Hematopoietic multipotent progenitor cell treated with erythropoietin and hydrocortisone succinate and interleukin-3 and kit ligand, for 8 days (in vitro differentiated cells): Measurements from ENCODE around the gene SUSD4.

Experiments used
- DNase-seq: peaks from one replicate; pipeline ENCODE4 v3.0.0-alpha.2; 2015

The SUSD4 gene

DNA sequence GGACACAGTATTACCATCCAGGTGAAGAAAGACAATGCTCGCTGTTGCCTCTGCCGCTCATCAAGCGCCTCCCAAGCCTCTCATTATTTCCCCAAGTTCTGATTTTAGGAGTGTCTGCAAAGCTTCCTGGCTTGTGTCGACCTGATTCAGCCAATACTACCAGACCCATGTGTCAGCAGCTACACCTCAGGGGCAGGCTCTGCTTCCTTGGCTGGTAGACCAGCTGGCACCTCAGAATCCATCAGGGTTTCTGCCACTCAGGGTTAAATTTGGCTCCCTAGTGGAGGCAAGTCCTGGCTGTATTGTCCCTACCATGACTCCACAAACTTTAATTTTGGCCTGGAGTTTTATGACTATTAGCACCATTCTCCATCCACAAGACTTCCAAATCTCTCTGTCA is 35.4 kb downstream of the SUSD4 start:
- no peak for DNase-seq

DNA sequence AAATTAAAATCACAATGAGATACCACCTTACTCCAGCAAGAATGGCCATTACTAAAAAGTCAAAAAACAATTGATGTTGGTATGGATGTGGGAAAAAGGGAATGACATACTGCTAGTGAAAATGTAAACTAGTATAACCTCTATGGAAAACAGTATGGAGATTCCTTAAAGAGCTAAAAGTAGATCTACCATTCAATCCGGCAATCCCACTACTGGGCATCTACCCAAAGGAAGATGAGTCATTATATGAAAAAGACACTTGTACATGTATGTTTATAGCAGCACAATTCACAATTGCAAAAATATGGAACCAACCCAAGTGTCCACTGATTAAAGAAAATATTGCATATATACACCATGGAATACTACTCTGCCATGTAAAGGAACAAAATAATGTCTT is 37.2 kb downstream of the SUSD4 start:
- no peak for DNase-seq

DNA sequence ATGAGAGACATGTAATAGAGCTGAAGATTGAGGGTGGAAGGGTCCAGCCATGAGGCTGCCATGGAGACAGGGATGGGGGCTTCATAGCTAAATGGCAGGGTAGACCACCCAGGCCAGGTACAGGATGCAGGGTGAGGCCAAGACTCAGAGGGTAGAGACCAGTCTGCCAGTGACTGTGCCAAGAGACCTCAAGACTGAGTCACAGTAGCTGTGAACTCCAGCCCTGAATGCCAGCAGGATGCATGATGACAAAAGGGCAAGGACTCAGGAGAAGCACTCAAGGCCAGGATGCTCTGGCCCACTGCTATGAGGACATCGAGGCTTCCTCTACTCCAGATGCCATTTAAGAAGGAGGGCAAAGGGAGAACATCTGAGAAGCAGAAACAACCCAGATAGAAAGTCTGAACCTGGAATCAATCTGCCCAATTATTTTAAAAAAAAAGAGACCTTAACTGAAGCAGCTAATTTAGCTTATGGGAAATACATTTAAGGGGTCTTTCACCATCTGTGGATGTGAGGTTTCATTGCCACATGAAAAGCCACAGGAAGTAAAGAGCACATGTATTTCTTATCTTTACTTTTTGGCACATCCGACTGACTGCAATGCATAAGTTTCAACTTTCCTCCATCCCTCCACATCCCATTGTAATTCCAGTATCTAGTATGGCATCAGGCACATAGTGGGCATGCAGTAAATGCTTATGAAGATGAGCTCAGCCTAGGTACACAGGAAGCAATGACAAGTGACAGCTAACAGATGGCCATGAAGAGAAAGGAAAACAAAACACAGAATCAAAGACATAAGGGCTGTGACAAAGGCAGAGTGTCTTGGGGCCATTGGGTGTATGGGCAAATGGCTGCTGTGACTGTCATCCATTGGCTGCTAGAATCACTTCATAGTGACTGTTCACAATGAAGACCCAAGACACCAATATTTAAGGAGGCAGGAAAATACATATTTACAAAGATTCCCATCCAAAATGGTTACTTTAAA is 40.2 kb downstream of the SUSD4 start:
- DNase-seq: no peak

DNA sequence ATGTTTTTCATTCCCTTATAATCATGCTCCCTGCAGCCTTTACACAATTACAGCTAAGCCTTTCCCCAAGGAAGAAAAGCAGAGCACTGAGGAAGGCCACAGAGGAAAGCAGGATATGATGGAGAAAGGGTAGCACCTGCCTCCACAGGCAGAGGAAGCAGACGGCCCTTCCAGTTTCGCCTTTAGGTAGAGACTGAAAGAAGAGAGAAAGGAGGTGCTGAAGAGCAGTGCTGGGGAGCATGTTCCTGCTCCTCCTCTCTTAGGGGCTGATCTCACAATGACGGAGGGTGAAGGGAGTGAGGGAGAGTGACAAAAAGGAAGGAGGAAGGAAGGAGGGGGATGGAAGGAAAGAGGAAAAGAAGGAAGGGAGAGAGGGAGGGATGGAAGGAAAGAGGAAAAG is 41.1 kb downstream of the SUSD4 start:
- no peak for DNase-seq

DNA sequence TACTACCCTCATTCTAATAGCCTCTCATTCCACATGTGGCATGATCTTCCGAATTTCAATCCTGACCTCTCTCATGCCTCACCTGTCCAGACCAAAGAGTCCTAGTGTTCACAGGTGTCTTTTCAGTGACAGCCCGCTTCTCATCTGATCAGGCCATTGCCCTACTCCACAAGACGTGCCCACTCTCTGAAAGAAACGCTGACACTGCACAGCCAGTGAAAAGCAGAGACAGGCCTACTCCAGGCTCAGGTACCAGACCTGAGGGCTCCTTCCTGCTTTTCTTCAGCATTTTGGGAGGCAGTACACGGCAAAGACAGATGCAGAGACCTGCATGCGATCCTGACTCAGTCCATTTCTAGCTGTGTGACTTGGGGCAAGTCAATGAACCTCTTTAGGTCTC is 43.0 kb downstream of the SUSD4 start:
- no peak for DNase-seq

DNA sequence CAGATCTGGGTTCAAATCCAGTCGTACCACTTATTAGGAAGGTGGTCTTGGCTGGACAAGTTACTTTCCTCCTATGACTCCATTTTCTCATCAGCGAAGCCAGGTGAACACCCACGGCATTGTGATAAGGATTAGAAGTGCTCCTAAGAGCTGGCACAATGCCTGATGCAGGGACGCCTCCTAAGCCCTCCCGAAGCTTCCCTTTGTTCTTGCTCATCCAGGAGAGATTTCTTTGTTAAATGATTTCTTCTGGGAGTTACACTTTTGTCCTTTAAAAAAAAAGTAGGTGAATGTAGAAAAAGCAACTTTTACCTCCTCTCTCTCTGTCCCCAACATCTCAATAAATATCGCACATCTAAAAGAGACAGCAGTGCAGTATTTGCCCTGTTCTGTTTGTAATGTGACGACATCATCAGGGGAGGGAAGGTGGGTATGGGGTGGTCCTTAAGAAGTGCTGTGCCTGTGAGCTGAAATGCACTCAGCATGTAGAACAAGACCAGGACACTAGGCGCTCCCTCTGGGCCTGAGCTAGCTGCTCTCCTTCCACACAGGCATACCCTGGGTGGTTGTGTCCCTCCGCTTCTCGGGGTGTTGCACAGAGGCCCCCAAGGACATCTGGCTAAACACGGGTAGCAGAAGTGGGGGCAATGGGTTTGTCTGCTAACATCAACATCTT is 43.9 kb downstream of the SUSD4 start:
- DNase-seq: no peak

DNA sequence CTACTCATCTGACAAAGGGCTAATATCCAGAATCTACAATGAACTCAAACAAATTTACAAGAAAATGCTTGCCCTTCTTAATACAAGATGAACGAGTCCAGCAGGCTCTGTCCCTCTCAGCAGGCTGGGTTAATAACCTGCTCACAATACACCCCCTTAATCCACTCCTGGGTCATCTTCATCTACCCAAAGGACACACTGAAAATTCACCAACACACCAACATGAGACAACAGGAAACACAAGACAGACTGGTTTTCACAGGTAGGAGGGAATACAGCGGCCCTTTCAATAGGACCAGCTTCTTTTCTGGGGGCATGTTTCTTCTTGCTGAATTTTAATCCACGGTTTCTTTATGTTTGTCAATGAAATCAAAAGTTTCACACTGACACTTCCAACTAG is 44.6 kb downstream of the SUSD4 start:
- no peak for DNase-seq

DNA sequence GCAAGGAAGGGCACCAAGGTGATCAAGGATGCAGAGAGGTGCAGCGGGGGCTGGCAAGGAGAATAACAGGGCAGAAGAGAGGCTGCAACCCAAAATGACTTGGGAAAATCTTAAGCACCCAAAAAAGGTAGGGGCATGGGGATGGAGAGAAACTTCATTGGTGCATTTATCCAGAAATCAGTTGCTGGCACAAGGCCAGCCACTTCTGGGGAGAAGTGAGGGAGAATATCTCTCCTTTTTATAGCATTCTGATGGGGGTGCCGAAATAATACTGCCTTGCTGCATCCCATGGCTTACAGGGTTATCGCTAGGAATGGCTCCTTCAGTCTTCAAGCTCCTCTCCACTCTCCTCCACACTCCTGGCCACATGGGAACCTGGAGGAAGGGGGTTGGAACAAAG is 47.9 kb downstream of the SUSD4 start:
- no peak for DNase-seq

DNA sequence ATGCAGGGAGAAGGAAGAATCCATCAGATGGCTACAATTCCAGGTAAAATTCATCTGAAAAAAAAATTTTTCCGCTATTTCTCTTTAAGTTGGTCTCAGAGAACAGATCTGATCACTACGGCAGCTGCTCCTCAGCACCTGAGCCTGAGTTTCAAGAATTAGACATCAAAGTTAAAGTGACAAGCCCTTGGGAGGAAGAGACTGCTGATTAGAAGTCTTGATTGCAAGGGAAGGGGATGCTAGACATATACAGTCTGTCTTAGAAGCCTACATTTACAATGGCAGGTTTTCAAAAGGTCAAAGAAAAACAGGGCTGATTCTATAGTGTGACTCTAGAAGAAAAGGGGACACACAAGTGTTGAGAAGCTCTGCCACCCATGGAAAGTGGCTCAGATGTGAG is 48.3 kb downstream of the SUSD4 start:
- no peak for DNase-seq

DNA sequence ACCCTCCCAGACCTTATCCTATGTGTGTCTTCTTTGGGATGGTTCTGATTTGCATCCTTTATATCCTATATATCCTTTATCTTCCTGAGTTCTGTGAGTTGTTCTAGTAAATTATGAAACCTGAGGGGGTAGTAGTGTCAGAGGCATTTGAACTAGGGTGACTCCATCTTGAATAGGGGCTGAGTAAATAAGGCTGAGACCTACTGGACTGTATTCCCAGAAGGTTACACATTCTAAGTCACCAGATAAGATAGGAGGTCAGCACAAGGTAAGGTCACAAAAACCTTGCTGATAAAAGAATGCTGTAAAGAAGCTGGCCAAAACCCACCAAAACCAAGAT is 50.6 kb downstream of the SUSD4 start:
- no peak for DNase-seq

DNA sequence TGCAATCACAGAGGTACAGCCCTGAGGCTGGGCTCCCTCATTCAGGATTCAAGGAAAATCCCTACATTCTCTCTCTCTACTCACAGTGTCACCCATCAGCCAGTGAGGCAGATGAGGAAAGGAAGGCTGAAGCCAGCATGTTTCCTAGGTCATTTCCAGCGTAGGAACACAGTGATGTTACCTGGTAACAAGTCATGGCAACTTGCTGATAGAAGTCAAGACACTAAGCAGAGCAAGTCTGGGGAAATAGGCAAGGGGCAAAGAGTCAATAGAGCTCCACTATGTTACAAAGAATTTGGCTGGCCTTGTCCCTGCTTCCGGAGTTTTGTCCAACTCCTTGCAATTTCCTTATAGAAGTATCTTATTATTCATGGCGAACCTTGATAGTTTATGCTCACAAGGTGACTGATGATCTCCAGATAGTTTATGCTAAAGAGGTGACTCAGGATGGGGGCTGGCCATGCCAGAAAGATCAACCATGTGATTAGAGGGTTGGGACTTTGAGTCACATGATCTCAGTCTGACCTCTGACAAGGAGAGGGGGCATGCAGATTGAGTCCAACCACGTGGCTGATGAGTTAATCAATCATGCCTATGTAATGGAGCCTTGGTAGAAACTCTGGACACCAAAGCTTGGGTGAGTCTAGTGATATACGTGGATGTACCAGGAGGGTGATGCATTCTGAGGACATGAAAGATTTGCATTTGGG is 51.1 kb downstream of the SUSD4 start:
- no peak for DNase-seq

DNA sequence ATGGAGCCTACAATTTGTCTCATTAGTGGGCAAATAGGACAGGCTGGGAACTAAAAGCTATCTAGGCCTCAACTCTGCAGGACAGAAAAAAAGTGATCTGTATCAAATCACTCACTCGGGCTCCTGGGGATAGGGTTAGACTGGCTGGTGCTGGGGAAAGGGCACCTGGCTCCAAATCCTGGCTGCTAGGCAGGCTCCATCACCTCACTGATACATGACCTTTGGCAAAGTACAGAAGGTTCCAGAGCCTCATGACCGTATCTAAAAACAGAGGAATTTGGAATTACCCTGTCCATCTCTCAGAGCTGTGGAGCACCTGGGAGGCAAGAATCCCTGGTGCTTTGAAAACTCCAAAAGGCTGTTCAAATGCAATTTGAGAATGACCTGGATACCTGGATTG is 51.7 kb downstream of the SUSD4 start:
- DNase-seq: no peak

DNA sequence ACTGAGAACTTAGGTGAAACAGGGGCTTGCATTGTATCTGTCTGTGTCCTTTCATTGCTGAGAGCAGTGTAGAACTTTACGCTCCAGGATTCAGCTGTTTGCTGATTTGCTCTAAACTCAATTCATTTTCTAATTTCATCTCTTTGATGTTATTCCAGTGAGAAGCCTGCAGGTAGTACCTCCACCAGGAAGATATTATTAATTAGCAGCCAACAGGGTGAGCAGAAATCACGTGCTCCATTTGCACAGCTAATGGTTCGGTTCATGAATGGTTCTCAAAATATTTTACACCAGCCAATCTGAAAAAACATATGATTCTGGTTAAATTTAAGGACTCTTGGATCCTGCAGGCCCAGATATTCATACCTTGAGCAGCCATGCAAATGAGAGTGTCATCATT is 52.1 kb downstream of the SUSD4 start:
- no peak for DNase-seq

DNA sequence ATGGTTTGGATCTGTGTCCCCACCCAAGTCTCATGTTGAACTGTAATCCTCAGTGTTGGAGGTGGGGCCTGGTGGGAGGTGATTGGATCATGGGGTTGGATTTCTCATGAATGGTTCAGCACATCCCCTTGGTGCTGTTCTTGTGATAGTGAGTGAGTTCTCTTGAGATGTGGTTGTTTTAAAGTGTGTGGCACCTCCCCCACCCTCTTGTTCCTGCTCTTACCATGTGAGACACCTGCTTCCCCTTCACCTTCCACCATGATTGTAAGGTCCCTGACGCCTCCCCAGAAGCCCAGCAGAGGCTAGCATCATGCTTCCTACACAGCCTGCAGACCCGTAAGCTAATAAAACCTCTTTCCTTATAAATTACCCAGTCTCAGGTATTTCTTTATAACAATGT is 55.8 kb downstream of the SUSD4 start:
- DNase-seq: no peak

DNA sequence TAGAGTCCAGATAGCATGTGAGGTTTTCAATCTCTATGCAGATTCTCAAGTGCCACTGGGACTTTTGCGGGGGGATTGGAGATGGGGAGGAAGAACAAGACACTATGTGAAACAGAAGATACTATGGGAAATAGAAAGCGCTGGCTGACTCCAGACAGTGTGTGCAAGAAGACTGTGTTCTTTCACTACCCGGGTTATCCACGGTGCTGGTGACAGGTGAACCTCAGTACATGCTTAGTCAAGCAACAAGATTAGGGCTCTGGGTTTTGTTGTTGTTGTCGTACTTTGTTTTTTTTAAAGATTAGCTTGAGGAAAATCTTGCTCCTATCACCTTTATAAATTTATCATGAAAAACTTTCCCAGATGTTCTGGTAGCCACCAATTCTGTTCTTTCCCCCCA is 56.4 kb downstream of the SUSD4 start:
- DNase-seq: no peak

DNA sequence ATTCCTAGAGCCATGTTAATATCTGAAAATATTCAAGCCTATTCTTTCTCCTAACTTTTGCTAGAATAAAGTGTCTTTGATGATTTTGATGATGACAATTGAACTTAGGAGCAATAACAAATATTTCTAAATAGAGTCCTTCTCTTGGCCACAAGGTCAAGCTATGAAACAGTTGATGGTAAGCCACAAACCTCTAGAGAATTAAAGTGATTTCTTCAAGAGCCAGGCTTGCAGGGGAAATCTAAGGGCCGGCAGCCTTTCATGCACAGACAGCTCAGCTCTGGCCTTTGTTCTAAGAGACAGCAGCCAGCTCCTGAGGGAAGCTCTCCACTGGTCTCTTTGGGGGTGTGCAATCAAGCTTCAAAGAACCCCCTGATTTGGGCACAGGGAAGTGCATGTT is 59.0 kb downstream of the SUSD4 start:
- no peak for DNase-seq

DNA sequence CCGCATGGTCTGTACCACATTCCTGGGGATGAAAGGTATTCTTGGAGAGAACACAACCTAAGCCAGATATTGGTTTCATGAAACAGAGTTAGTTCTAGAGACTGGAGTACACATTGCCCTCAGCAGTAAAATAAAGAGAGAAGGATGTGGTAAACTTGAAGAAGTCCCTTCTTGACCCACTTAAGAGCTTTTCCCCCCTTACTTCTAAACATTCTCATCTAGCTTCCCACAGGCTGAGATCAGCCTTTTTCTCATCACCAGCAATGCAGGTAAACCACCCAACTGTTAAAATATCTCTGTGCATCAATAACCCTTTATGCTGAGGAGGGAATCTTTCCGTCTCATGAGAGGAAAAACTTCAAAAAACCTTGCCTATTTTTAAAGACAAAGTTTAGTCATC is 62.6 kb downstream of the SUSD4 start:
- no peak for DNase-seq

DNA sequence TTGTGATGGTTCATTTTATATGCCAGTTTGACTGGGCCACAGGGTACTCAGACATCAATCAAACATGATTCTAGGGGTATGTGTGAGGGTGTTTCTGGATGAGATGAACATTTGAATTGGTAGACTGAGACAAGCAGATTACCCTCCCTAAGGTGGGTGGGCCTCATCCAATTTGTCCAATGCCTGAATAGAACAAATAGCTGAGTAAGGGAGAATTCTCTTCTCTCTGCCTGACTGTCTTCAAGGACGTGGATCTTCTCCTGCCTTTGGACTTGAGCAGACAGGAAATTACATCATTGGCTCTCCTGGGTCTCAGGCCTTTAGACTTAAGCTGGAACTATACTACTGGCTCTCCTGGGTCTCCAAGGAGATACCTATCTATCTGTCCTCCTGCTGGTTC is 64.4 kb downstream of the SUSD4 start:
- no peak for DNase-seq

DNA sequence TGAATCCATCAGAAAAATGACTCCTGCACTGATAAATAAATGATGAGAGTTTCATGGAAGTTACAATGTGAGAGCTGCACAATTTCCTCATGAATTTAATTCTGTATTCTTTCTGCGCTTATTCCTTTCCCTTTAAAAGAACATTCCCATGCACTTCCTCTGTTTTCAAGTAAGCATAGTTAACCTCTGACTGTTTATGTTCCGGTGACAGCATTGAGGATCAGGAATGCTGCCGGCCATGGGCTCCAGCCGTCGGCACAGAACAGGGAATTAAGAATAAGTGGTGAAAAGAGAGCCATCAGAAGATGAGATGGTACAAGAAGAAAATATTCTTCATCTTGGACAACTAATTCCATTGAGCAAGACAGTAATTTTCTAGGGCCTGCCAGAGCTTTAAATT is 65.3 kb downstream of the SUSD4 start:
- no peak for DNase-seq

DNA sequence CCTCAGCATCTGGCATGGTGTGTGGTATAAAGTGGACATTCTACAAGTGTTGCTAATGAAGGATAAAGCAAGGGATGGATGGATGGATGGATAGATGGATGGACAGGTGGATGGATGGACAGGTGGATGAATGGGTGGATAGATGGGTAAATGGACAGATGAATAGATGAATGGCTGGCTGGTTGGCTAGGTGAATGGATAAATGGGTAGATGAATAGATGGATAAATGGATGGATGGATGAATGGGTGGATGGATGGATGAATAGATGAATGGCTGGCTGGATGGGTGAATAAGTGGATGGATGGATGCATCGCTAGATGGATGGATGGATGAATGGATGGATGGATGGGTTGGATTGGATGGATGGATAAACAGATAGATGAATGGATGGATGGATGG is 66.2 kb downstream of the SUSD4 start:
- no peak for DNase-seq

DNA sequence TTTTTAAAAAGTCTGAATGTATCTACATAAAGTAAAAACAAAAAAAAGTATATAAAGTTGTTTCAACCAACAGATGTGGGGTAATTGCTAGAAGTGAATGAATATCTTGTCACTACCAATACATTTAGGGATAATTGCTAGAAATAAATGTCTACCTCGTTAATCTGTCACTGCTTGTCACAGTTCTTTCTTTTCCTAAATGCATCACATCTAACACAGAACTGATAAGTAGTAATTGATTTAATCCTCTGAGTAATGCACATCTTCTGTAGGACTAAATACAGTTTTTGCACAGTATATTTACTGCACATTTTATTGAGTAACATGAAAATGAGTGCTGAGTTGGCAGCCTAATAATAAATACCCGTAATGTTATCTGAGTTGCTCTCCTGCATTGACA is 72.2 kb downstream of the SUSD4 start:
- DNase-seq: no peak

DNA sequence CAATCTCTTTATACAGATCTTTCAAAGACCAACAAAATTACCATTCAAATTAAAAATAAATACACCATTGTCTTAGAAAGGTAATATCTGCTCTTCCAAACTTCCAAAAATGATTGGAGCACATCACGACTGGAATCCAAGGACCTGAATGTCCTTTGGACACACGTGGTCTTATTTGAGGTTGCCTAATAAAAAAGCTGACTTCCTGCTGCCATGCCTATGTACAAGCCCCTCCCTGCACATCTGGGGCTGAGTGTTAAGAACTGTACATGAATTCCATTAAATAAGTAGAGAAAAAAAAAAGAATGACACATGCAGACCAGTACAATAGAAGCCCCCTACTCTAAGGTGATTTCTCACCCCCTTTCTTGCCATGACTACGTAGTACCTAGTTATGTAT is 73.6 kb downstream of the SUSD4 start:
- no peak for DNase-seq

DNA sequence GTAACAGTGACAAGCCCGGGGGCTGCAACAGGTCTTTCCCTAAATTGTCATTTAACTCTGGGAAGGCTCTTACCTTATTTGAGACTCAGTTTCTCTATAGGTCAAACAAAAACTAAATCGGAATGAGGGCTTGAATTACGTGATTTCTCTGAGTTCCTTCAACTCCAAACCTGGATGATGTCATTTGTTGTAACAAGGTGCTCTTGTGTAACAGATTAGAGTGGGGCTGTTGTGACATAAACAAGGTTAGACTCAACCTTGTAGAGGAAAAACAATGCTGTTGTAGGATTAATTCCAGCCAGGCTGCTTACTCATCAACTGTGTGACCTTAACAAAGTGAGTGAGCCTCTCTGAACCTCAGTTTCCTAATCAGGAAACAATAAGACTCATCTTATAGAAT is 74.4 kb downstream of the SUSD4 start:
- DNase-seq: no peak

DNA sequence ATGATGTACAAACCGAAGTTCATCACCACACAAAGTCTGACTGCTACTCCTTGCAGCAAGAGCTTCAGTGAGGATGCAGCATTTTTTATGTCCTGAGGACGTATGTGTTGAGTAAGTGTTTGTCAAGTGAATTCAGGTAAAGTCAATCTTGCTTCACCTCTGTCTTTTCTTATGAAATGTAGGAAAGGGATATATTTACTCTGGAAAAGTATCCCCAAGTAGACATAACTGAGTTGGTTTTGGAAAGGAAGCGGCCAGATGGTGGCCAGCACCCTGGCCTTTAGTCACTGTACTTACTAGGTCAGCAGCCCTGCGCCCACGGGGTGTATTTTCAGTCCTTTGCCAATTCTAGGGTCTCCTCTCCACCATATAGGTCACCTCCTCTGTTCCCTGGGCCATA is 75.2 kb downstream of the SUSD4 start:
- no peak for DNase-seq
